Trophoblast cell (in vitro differentiated cells and primary cell): ENCODE data around the gene BBIP1.

Experiments
- DNase-seq, 2 donors: peaks; one replicate each; pipeline ENCODE4 v3.0.0-alpha.2; 2016
- H2AFZ ChIP-seq: 2 replicates; pipeline ENCODE4 v1.6.1; 2013; ENCODE audit warnings: low read length, moderate library complexity, mild to moderate bottlenecking; ENCODE audit not compliant: insufficient read depth, poor library complexity
- H2AK5ac ChIP-seq: 2 replicates; pipeline ENCODE4 v1.6.1; 2013; ENCODE audit warnings: mild to moderate bottlenecking, low read length
- H2BK120ac ChIP-seq: 2 replicates; pipeline ENCODE4 v1.6.1; 2013; ENCODE audit warnings: low read length, mild to moderate bottlenecking, moderate library complexity; ENCODE audit not compliant: insufficient read depth, poor library complexity
- H2BK12ac ChIP-seq: 2 replicates; pipeline ENCODE4 v1.6.1; 2013; ENCODE audit warnings: mild to moderate bottlenecking, low read length, moderate library complexity
- H2BK5ac ChIP-seq: 2 replicates; pipeline ENCODE4 v1.6.1; 2013; ENCODE audit warnings: low read length, low read depth, moderate library complexity, mild to moderate bottlenecking; ENCODE audit not compliant: poor library complexity
- H3K14ac ChIP-seq: 2 replicates; pipeline ENCODE4 v1.6.1; 2013; ENCODE audit warnings: mild to moderate bottlenecking, low read length
- H3K18ac ChIP-seq: 2 replicates; pipeline ENCODE4 v1.6.1; 2013; ENCODE audit warnings: mild to moderate bottlenecking, low read length
- H3K23ac ChIP-seq: 2 replicates; pipeline ENCODE4 v1.6.1; 2013; ENCODE audit warnings: low read length
- H3K27ac ChIP-seq: 2 replicates; pipeline ENCODE4 v1.5.1; 2013; ENCODE audit warnings: low read depth, mild to moderate bottlenecking, inconsistent platforms, low read length, moderate library complexity
- H3K27me3 ChIP-seq: 2 replicates; pipeline ENCODE4 v1.6.1; 2013; ENCODE audit warnings: inconsistent platforms, mild to moderate bottlenecking, low read length, moderate library complexity; ENCODE audit not compliant: insufficient read depth
- H3K36me3 ChIP-seq, 2 experiments: 1 replicate in 1 of 2; 2 replicates in 1 of 2; pipeline ENCODE4 v1.6.1; 2013; ENCODE audit warnings: low read length in 2 of 2, mild to moderate bottlenecking in 2 of 2, moderate library complexity in 1 of 2; ENCODE audit not compliant: insufficient read depth in 2 of 2, control insufficient read depth in 1 of 2
- H3K4ac ChIP-seq: 2 replicates; pipeline ENCODE4 v1.6.1; 2013; ENCODE audit warnings: low read depth, mild to moderate bottlenecking, low read length, moderate library complexity
- H3K4me1 ChIP-seq, 2 experiments: 1 replicate in 1 of 2; 2 replicates in 1 of 2; pipeline ENCODE4 v1.6.1; 2013; ENCODE audit warnings: low read length in 2 of 2, mild to moderate bottlenecking in 2 of 2, moderate library complexity in 1 of 2; ENCODE audit not compliant: insufficient read depth in 2 of 2, control insufficient read depth in 1 of 2
- H3K4me2 ChIP-seq: 2 replicates; pipeline ENCODE4 v1.6.1; 2013; ENCODE audit warnings: inconsistent platforms, mild to moderate bottlenecking, low read length, moderate library complexity
- H3K4me3 ChIP-seq: 2 replicates; pipeline ENCODE4 v1.5.1; 2013; ENCODE audit warnings: mild to moderate bottlenecking, low read depth, low read length, inconsistent platforms
- H3K79me1 ChIP-seq: one replicate; pipeline ENCODE4 v1.6.1; 2013; ENCODE audit warnings: low read length
- H3K79me2 ChIP-seq: 2 replicates; pipeline ENCODE4 v1.6.1; 2013; ENCODE audit warnings: low read length, mild to moderate bottlenecking; ENCODE audit not compliant: control insufficient read depth, insufficient read depth, poor library complexity
- H3K9ac ChIP-seq: 2 replicates; pipeline ENCODE4 v1.6.1; 2013; ENCODE audit warnings: mild to moderate bottlenecking, low read length
- H3K9me3 ChIP-seq: 2 replicates; pipeline ENCODE4 v1.6.1; 2013; ENCODE audit warnings: low read depth, mild to moderate bottlenecking, control low read depth, inconsistent platforms, low read length; ENCODE audit not compliant: insufficient read depth
- H4K12ac ChIP-seq: 2 replicates; pipeline ENCODE4 v1.6.1; 2013; ENCODE audit warnings: low read depth, mild to moderate bottlenecking, low read length, moderate library complexity
- H4K8ac ChIP-seq: 2 replicates; pipeline ENCODE4 v1.6.1; 2013; ENCODE audit warnings: low read depth, mild to moderate bottlenecking, low read length, moderate library complexity
- H4K91ac ChIP-seq: one replicate; pipeline ENCODE4 v1.6.1; 2013; ENCODE audit warnings: low read depth, mild to moderate bottlenecking, low read length, moderate library complexity
- WGBS: extraction: QIAGEN DNeasy Blood & Tissue Kit; methylation state at CpG from one replicate; pipeline ENCODE4 v1.1.7; 2013; ENCODE audit warnings: missing lambda C conversion rate; ENCODE audit not compliant: insufficient read length, insufficient coverage; ENCODE audit errors: extremely low coverage; 5-methylcytosine and 5-hydroxymethylcytosine counted together

Gene BBIP1

GRCh38 chr10:110965216-110965615 is 46.2 kb upstream of the BBIP1 start:
- no peak overlapping the region for H4K8ac ChIP-seq
- no peak overlapping the region for H2AK5ac ChIP-seq
- no peak overlapping the region for H4K12ac ChIP-seq
- H4K91ac ChIP-seq = no peak overlapping the region
- H3K27ac ChIP-seq = no peak overlapping the region
- H3K36me3 ChIP-seq = no peaks in the 10 kb centered on the region
- no peak overlapping the region for H3K9ac ChIP-seq
- DNase-seq = no peak
- H3K18ac ChIP-seq = no peak overlapping the region
- no peak overlapping the region for H3K14ac ChIP-seq
- no peaks in the 10 kb centered on the region for H3K27me3 ChIP-seq
- no peak overlapping the region for H2BK12ac ChIP-seq
- no peak overlapping the region for H3K4ac ChIP-seq
- H3K79me1 ChIP-seq = no peaks in the 10 kb centered on the region
- H3K79me2 ChIP-seq = no peaks in the 10 kb centered on the region
- H3K4me3 ChIP-seq = no peak overlapping the region
- H3K4me1 ChIP-seq = no peaks in the 10 kb centered on the region
- H3K23ac ChIP-seq = no peak overlapping the region
- no peaks in the 10 kb centered on the region for H3K9me3 ChIP-seq
- no peak overlapping the region for H2BK5ac ChIP-seq
- no peak overlapping the region for H3K4me2 ChIP-seq
- no peak overlapping the region for H2BK120ac ChIP-seq
- no peak overlapping the region for H2AFZ ChIP-seq

DNA sequence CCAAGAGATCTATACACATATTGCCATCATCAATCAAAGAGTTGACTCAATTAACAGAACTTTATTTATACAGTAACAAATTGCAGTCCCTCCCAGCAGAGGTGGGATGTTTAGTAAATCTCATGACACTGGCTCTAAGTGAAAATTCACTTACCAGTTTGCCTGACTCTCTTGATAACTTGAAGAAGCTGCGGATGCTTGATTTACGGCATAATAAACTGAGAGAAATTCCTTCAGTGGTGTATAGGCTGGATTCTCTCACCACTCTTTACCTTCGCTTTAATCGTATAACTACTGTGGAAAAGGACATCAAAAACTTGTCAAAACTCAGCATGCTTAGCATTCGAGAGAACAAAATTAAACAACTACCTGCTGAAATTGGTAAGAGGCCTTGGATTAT is 45.7 kb upstream of the BBIP1 start:
- Histone ChIP-seq H4K91ac (no peak overlapping the region), H3K18ac (no peak overlapping the region)
- no CpG with 5 or more reads among the region's 5 CpGs for WGBS

GRCh38 chr10:110963162-110963561 is 44.2 kb upstream of the BBIP1 start:
- H3K9me3 ChIP-seq = no peaks in the 10 kb centered on the region
- no peaks in the 10 kb centered on the region for H3K27me3 ChIP-seq
- no peaks in the 10 kb centered on the region for H3K36me3 ChIP-seq
- H3K27ac ChIP-seq = no peak overlapping the region
- no peak for DNase-seq
- no peak overlapping the region for H4K12ac ChIP-seq
- H2BK120ac ChIP-seq = no peak overlapping the region
- no peaks in the 10 kb centered on the region for H3K79me1 ChIP-seq
- H3K4me2 ChIP-seq = no peak overlapping the region
- WGBS = no CpG with 5 or more reads among the region's 2 CpGs
- H2BK12ac ChIP-seq = no peak overlapping the region
- no peak overlapping the region for H2BK5ac ChIP-seq
- no peak overlapping the region for H4K91ac ChIP-seq
- H4K8ac ChIP-seq = no peak overlapping the region
- no peak overlapping the region for H3K18ac ChIP-seq
- no peak overlapping the region for H3K4ac ChIP-seq
- H3K14ac ChIP-seq = no peak overlapping the region
- no peak overlapping the region for H3K9ac ChIP-seq
- no peaks in the 10 kb centered on the region for H3K79me2 ChIP-seq
- H3K4me3 ChIP-seq = no peak overlapping the region
- no peak overlapping the region for H2AK5ac ChIP-seq
- H3K4me1 ChIP-seq = no peaks in the 10 kb centered on the region
- H3K23ac ChIP-seq = no peak overlapping the region
- H2AFZ ChIP-seq = no peak overlapping the region

More for the DNA sequence above, 45.7 kb upstream of the BBIP1 start:
- Histone ChIP-seq H3K27ac (no peak overlapping the region), H2BK5ac (no peak overlapping the region), H3K36me3 (no peaks in the 10 kb centered on the region), H4K8ac (no peak overlapping the region), H2AK5ac (no peak overlapping the region), H3K4me2 (no peak overlapping the region), H4K12ac (no peak overlapping the region), H3K23ac (no peak overlapping the region), H3K27me3 (no peaks in the 10 kb centered on the region), H2AFZ (no peak overlapping the region), H3K9me3 (no peaks in the 10 kb centered on the region), H3K4me3 (no peak overlapping the region), H3K9ac (no peak overlapping the region), H2BK120ac (no peak overlapping the region), H3K14ac (no peak overlapping the region), H2BK12ac (no peak overlapping the region), H3K4ac (no peak overlapping the region), H3K79me1 (no peaks in the 10 kb centered on the region), H3K79me2 (no peaks in the 10 kb centered on the region), H3K4me1 (no peaks in the 10 kb centered on the region)
- DNase-seq = no peak

DNA sequence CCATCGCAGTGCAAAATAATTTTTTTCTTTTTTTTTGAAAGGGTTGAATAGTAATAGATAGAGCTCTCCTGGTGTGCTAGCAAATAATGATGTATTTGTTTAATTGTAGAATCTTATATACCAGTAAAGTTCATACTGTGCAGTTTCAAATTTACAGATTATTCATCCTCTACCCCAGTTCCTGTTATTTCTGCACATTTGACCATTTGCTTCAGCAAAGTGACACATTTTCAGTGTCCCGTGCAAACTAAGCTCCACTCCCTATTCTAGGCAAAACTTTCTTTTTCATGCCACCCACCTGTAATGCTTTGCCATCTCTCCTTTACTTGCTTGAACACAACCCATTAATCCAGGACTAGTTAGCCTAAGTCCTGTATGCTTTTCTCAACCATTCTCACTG is 43.5 kb upstream of the BBIP1 start:
- Histone ChIP-seq H4K12ac (no peak overlapping the region), H2AK5ac (no peak overlapping the region), H3K79me1 (no peaks in the 10 kb centered on the region), H3K14ac (no peak overlapping the region), H2BK5ac (no peak overlapping the region), H3K27ac (no peak overlapping the region), H4K8ac (no peak overlapping the region), H3K4me1 (no peaks in the 10 kb centered on the region), H2BK120ac (no peak overlapping the region), H3K27me3 (no peaks in the 10 kb centered on the region), H3K9me3 (no peaks in the 10 kb centered on the region), H3K4me2 (no peak overlapping the region), H3K23ac (no peak overlapping the region), H3K79me2 (no peaks in the 10 kb centered on the region), H4K91ac (no peak overlapping the region), H3K4me3 (no peak overlapping the region), H3K18ac (no peak overlapping the region), H2BK12ac (no peak overlapping the region), H3K4ac (no peak overlapping the region), H3K36me3 (no peaks in the 10 kb centered on the region), H2AFZ (no peak overlapping the region), H3K9ac (peak overlapping the region; percentile 61)
- no CpG with 5 or more reads among the region's 2 CpGs for WGBS
- no peak for DNase-seq

DNA sequence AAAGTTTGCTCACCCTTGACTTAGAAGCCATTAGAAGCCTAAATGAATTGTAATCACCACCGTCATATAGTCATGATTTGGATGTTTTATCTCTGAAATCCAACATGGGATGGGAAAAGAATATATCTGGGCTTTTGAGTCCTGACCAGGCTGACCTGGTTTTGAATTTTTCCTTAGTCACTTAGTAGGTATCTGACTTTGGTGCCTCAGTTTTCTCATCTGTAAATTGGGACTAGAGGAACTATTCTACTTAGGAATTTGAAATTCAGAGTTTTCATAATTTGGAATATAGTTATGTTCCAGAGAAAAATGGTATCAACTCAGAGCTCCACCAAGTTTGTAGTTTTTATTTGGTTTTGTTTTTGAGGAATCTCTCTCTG is 41.3 kb upstream of the BBIP1 start:
- Histone ChIP-seq H3K79me2 (no peaks in the 10 kb centered on the region), H3K9ac (no peak overlapping the region), H4K91ac (no peak overlapping the region), H3K18ac (no peak overlapping the region), H3K4ac (no peak overlapping the region), H3K4me3 (no peak overlapping the region), H3K23ac (no peak overlapping the region), H3K36me3 (no peaks in the 10 kb centered on the region), H2BK5ac (no peak overlapping the region), H4K12ac (no peak overlapping the region), H3K4me2 (no peak overlapping the region), H4K8ac (no peak overlapping the region), H2BK12ac (no peak overlapping the region), H2AFZ (no peak overlapping the region), H3K9me3 (no peaks in the 10 kb centered on the region), H2BK120ac (no peak overlapping the region), H3K4me1 (no peaks in the 10 kb centered on the region), H2AK5ac (no peak overlapping the region), H3K27me3 (no peaks in the 10 kb centered on the region), H3K79me1 (no peaks in the 10 kb centered on the region), H3K27ac (no peak overlapping the region), H3K14ac (no peak overlapping the region)
- no peak for DNase-seq
- no CpG with 5 or more reads among the region's 1 CpG for WGBS
